ENCODE measurements around the gene FLNB.

GRCh38 chr3:58184982-58185360 lies 176.7 kb downstream of the FLNB start:
- TF ChIP-seq, protein P1, sequence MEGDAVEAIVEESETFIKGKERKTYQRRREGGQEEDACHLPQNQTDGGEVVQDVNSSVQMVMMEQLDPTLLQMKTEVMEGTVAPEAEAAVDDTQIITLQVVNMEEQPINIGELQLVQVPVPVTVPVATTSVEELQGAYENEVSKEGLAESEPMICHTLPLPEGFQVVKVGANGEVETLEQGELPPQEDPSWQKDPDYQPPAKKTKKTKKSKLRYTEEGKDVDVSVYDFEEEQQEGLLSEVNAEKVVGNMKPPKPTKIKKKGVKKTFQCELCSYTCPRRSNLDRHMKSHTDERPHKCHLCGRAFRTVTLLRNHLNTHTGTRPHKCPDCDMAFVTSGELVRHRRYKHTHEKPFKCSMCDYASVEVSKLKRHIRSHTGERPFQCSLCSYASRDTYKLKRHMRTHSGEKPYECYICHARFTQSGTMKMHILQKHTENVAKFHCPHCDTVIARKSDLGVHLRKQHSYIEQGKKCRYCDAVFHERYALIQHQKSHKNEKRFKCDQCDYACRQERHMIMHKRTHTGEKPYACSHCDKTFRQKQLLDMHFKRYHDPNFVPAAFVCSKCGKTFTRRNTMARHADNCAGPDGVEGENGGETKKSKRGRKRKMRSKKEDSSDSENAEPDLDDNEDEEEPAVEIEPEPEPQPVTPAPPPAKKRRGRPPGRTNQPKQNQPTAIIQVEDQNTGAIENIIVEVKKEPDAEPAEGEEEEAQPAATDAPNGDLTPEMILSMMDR (IDR thresholded peaks at IDR 0.05): no peak
- TF ChIP-seq POLR2A (IDR thresholded peaks at IDR 0.05; ENCODE audit: low read depth) (no peak), POLR2AphosphoS5 (IDR thresholded peaks at IDR 0.05) (no peak), EP300 (IDR thresholded peaks at IDR 0.05) (no peak)

Data from esophagus muscularis mucosa (tissue), 4 donors.